HG02798 (cell line): ENCODE results near the gene WDR73.
"Not testable (repeated sequence)": the region's sequence is repeated elsewhere in the genome, so short reads cannot be mapped to it uniquely, and the experiment has no call there.

ENCODE experiments used
- ATAC-seq: cut with Tn5 transposase; IDR thresholded peaks from one replicate; pipeline ENCODE4 v1.9.1; 2021; ENCODE audit warnings: mild to moderate bottlenecking; ENCODE audit not compliant: unreplicated experiment, poor library complexity

The WDR73 gene

GRCh38 chr15:84653910-84654688 is at the start of gene WDR73:
Gene WDR73, minus strand, starts transcription at chr15:84654283. Its CDS starts 9 bp downstream, at chr15:84654274.
- peak; percentile 88 for ATAC-seq

DNA sequence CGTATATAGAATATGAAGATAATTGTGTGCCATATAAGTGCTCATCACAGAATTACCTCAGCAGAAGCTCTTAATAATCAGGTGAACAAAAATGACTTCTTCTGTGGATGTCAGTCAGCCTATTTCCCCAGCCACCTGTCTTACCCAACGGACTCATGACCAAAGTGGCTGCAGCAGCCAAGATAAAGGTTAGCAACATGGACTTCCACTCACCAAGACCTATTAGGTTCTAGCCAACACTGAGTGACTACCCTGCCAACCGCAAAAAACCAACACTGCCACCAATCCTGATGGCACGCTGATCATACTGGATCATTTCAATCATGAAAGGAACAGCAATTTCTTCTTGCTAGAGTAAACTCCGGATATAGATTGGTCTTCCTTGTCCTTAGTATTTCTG is 49.7 kb upstream of the WDR73 start:
- ATAC-seq, result no peak

GRCh38 chr15:84702961-84703482 is 48.9 kb upstream of the WDR73 start:
- no peak for ATAC-seq

DNA sequence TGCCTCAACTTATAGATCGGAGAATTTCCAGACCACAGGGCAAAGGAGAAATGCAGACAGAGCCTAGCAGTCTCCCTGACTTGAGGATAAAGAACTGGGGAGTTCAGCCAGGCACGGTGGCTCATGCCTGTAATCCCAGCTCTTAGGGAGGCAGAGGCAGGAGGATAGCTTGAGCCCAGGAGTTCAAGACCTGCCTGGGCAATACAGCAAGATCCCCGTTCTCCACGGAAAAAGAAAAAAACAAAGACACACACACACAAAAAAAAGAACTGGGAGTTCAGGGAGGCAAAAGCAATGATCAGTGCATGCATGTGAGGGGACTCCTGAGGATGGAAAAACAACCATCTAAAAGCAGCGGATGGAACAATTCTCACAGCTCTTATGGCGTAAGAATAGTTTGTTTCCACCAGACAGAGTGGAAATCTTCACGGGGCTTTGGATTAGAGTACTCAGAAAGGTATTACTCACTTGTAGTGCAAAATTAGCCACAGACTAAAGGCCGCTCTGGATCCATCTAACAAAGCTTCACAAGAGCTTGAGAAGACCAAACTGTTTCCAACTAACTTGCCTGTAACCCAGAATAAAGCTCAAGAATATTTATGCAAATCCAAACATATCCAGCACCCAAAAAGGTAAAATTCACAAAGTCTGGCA is 45.6 kb upstream of the WDR73 start:
- ATAC-seq, result no peak

GRCh38 chr15:84697236-84697990 is 43.3 kb upstream of the WDR73 start:
- no peak for ATAC-seq

GRCh38 chr15:84696757-84697156 is 42.7 kb upstream of the WDR73 start:
- no peak for ATAC-seq

DNA sequence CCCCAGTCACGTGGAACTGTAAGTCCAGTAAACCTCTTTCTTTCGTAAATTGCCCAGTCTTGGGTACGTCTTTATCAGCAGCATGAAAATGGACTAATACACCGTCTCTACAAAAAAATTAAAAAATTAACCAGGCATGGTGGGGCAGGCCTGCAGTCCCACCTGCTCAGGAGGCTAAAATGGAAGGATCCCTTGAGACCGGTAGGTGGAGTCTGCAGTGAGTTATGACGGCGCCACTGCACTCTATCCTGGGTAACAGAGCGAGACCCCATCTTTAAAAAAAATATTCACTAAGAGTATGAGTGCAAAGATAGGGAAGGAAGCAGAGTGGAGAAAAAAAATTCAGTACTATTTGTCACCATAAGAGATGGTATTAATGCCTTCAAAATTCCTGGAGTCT is 36.3 kb upstream of the WDR73 start:
- no peak for ATAC-seq

GRCh38 chr15:84689858-84690257 is 35.8 kb upstream of the WDR73 start:
- ATAC-seq, result no peak

GRCh38 chr15:84686446-84686845 is 32.4 kb upstream of the WDR73 start:
- not testable (repeated sequence) for ATAC-seq

DNA sequence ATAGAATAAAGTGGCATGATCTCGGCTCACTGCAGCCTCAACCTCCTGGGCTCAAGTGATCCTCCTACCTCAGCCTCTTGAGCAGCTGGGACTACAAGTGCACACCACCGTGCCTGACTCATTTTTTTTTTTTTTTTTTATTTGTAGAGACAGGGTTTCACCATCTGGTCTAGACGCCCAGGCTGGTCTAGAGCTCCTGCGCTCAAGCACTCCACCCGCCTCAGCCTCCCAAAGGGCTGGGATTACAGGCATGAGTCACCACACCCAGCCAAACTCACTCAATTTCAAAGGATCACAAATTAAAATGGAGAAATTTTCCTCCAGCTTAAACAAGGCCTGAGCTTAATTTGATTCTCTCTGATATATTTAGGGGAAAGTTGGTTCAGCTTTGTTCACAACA is 31.2 kb upstream of the WDR73 start:
- no peak for ATAC-seq

GRCh38 chr15:84684092-84684491 is 30.0 kb upstream of the WDR73 start:
- no peak for ATAC-seq

GRCh38 chr15:84681831-84682230 is 27.7 kb upstream of the WDR73 start:
- no peak for ATAC-seq

- ATAC-seq, result no peak
These were observed 17.1 kb upstream of the WDR73 start for GRCh38 chr15:84671211-84671610.

- ATAC-seq, result no peak
These were observed 15.6 kb upstream of the WDR73 start for GRCh38 chr15:84669726-84670125.

DNA sequence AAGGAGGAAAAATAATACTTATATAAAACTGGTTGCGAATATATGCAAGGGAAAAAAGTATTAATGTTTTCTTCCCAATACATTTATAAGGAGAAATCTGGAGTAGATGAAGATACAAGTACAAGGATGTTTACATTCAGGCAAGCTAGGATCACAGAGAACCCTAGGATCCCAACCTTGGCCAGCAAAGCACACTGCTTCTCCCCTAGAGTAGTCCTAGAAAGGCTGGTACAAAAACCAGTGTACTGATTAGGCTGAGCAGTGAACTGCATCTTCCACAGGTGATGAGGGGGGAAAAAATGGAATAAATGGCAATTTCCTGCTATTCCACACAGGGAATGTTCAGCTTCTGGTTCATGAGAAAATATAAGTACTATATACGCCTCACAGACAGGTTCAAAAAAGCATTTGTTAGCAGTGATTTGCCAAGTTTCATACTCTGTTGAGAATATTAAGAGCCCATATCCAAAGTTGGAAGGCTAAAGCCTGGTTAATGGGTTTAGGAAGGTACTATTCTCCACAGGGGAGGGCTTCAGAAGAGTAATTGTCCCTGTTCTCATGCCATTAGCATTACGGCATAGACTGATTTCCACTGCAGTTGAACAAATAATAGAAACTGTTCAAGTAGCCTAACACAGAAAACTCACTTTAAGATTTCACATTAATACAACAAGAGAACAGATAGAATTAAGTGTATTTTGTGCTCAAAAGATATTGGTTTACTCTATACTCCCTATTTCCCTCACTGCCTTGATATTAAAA is 14.3 kb upstream of the WDR73 start:
- ATAC-seq, result no peak

GRCh38 chr15:84666373-84666772 is 12.3 kb upstream of the WDR73 start:
- no peak for ATAC-seq

GRCh38 chr15:84661001-84661400 is 6.9 kb upstream of the WDR73 start:
- ATAC-seq, result no peak

GRCh38 chr15:84659904-84660781 is 6.1 kb upstream of the WDR73 start:
- no peak for ATAC-seq

GRCh38 chr15:84658788-84659411 is 4.8 kb upstream of the WDR73 start:
- ATAC-seq, result no peak
